ENCODE data around the gene TFAP2B. TPM values are rescaled to one million over a fixed set of nuclear protein-coding genes. Genes with fewer than 3 reads are reported as not detected.

TFAP2B gene
- total and polyA plus RNA-seq, 7 experiments from 2014 or later: not detected

Other genes starting within 250 kb of the TFAP2B start
- gene TFAP2D, start 105.3 kb upstream of the TFAP2B start, total RNA-seq: not detected
- gene TFAP2D, start 105.3 kb upstream of the TFAP2B start, polyA plus RNA-seq: not detected

Data from naive thymus-derived CD4-positive, alpha-beta T cell (primary cell).